ENCODE measurements around the gene SOX1.

Gene SOX1

GRCh38 chr13:112072534-112073244 lies 5.7 kb downstream of the SOX1 start:
- DNase-seq (ENCODE audit: low read depth, low spot score), result peak; percentile 71

- peak; percentile 79 for DNase-seq (ENCODE audit: low read depth, low spot score)
Observed at GRCh38 chr13:112073245-112074138, 6.5 kb downstream of the SOX1 start.

- DNase-seq (ENCODE audit: low read depth, low spot score), result no peak
Observed at GRCh38 chr13:112074139-112074865, 7.4 kb downstream of the SOX1 start.

- no peak for DNase-seq (ENCODE audit: low read depth, low spot score)
Observed at GRCh38 chr13:112077729-112078128, 10.8 kb downstream of the SOX1 start.

GRCh38 chr13:112078216-112078615 lies 11.3 kb downstream of the SOX1 start:
- peak; percentile 32 for DNase-seq (ENCODE audit: low read depth, low spot score)

- peak; percentile 69 for DNase-seq (ENCODE audit: low read depth, low spot score)
Observed at GRCh38 chr13:112078879-112079531, 12.1 kb downstream of the SOX1 start.

GRCh38 chr13:112079696-112080095 lies 12.7 kb downstream of the SOX1 start:
- DNase-seq (ENCODE audit: low read depth, low spot score), result peak; percentile 81

- no peak for DNase-seq (ENCODE audit: low read depth, low spot score)
Observed at GRCh38 chr13:112083971-112084370, 17.0 kb downstream of the SOX1 start.

- no peak for DNase-seq (ENCODE audit: low read depth, low spot score)
Observed at GRCh38 chr13:112092453-112092852, 25.5 kb downstream of the SOX1 start.

- DNase-seq (ENCODE audit: low read depth, low spot score), result no peak
Observed at GRCh38 chr13:112095354-112095753, 28.4 kb downstream of the SOX1 start.

GRCh38 chr13:112096959-112097358 lies 30.0 kb downstream of the SOX1 start:
- no peak for DNase-seq (ENCODE audit: low read depth, low spot score)

GRCh38 chr13:112097770-112098169 lies 30.8 kb downstream of the SOX1 start:
- DNase-seq (ENCODE audit: low read depth, low spot score), result no peak

GRCh38 chr13:112098699-112099098 lies 31.8 kb downstream of the SOX1 start:
- DNase-seq (ENCODE audit: low read depth, low spot score), result no peak

- DNase-seq (ENCODE audit: low read depth, low spot score), result no peak
Observed at GRCh38 chr13:112101360-112101930, 34.5 kb downstream of the SOX1 start.

- no peak for DNase-seq (ENCODE audit: low read depth, low spot score)
Observed at GRCh38 chr13:112102243-112102642, 35.3 kb downstream of the SOX1 start.

GRCh38 chr13:112103260-112103838 lies 36.4 kb downstream of the SOX1 start:
- no peak for DNase-seq (ENCODE audit: low read depth, low spot score)

- peak; percentile 60 for DNase-seq (ENCODE audit: low read depth, low spot score)
Observed at GRCh38 chr13:112103961-112104880, 37.3 kb downstream of the SOX1 start.

GRCh38 chr13:112104881-112105234 lies 37.9 kb downstream of the SOX1 start:
- no peak for DNase-seq (ENCODE audit: low read depth, low spot score)

GRCh38 chr13:112105244-112105681 lies 38.3 kb downstream of the SOX1 start:
- DNase-seq (ENCODE audit: low read depth, low spot score), result no peak

GRCh38 chr13:112105892-112106291 lies 38.9 kb downstream of the SOX1 start:
- DNase-seq (ENCODE audit: low read depth, low spot score), result peak; percentile 72

Data from ELF-1 (cell line).